IPS-NIHi11 (cell line): ENCODE measurements around the gene INHBB.

Source experiments
- DNase-seq: peaks from one replicate; pipeline ENCODE4 v3.0.0; 2012; ENCODE audit warnings: mixed read lengths, low spot score

Gene INHBB

GRCh38 chr2:120342446-120342845 lies 3.5 kb upstream of the INHBB start:
- DNase-seq = no peak

- DNase-seq = no peak
These were observed 2.9 kb upstream of the INHBB start for GRCh38 chr2:120343100-120343432.

- peak; percentile 88 for DNase-seq
These were observed 2.4 kb upstream of the INHBB start for GRCh38 chr2:120343433-120344105.

DNA sequence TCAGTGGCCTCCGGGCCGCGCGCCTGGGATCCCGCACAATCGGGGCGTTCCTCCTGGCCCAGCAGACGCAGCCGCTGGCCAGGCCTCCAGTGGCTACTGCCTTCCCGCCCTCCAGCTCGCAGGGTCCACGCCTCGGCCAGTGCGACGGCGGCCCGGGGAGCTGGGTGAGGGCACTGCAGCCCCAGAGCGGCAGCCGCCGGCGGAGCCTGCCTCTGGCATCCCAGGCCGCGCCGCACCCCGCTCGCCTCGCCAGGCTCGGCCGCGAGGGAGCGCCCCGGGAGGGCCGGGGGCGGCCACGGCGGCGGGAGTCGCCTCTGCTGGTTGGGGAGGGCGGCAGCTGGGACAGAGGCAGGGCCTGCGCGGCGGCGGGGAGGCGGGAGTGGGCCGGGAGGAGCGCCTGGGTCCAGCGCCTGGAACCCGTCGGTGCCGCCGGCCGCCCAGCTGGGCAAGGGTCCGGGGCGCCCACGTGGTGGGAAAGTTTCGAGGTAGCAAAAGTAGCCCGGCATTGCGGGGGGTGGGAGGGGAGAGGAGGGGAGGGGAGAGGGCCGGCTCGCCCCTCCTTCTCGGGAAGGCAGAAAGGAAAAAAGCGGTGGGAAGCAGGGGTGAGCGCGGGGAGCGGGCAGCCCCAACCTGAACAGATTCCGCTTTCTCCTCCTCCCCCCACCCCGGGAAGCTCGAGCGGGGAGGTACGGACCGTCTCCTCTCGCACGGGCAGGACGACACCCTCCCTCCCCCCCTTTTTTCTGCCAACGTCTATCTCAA lies 1.5 kb upstream of the INHBB start:
- DNase-seq = peak; percentile 57

GRCh38 chr2:120344976-120345581 lies 857 bp upstream of the INHBB start:
- no peak for DNase-seq

DNA sequence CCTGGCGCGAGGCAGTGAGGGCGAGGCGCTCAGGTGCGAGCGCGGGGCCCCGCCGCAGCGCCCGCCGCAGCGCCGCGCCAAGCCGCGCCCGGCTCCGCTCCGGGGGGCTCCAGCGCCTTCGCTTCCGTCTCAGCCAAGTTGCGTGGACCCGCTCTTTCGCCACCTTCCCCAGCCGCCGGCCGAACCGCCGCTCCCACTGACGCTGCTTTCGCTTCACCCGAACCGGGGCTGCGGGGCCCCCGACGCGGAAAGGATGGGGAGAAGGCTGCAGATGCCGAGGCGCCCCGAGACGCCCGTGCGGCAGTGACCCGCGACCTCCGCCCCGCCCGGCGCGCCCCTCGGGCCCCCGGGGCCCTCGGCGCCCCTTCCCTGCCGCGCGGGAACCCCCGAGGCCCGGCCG lies 328 bp upstream of the INHBB start:
- no peak for DNase-seq

DNA sequence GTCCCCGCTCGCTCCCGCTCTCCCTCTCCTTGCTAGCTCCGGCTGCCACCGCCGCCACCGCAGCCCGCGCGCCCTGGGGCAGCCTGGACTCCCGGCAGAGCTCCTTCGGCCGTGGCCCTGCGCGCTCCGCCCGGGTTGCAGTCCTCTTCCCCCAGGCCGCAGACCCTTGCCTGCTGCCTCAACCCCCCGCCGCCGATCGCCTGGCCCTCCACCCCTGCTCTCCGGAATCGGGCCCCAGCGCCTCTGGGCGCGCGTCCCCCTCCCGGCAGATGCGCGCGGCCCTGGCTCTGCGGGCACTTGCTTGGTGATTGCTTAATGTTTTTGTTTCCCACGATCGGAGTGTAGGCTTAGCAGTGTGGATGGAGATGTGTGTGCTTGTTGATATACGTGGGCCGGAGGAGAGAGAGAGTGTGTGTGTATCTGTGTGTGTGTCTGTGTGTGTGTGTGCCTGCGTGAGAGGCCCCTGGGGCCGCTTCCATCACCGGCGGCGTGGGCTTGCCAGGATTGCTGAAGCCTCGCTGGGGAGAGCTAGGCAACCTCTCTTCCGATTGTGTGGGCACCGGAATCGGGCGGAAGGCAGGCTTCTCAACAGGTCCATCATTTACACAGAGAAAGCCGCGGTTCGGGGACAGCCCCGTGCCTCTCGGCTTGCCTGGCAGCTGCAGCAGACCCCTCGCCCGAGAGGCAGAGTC lies 877 bp downstream of the INHBB start:
- no peak for DNase-seq

DNA sequence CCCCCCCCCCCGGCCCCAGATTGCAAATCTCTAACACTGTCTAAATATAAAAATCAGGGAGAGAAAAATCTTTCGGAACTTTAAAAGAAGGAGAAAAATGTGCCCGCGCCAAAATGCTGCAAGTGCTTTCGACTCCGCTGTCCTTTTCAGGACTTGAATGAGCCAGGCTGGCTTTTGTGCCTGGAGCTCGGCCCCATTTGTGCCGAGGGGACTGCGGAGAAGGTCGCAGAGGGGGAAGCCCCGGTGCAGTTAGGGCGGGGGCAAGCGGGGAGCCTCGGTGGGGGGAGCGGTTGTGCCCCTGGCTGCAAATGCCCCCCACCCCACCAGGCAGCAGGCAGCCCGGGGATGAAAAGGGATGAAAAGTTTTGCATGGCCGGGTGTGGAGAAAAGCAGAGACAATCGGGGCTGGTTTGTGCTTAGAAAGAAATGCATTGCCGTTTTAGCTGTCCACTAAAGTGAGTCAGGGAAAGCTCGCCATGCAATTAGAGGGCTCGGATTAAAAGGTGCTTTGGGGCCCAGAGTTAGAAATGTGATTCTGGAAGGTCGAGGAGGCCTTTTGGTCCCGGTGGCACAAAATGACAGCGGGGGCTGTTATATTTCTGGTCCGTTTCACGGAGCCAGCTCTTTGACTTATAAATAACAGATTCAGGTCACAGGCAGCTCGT lies 1.6 kb downstream of the INHBB start:
- no peak for DNase-seq

DNA sequence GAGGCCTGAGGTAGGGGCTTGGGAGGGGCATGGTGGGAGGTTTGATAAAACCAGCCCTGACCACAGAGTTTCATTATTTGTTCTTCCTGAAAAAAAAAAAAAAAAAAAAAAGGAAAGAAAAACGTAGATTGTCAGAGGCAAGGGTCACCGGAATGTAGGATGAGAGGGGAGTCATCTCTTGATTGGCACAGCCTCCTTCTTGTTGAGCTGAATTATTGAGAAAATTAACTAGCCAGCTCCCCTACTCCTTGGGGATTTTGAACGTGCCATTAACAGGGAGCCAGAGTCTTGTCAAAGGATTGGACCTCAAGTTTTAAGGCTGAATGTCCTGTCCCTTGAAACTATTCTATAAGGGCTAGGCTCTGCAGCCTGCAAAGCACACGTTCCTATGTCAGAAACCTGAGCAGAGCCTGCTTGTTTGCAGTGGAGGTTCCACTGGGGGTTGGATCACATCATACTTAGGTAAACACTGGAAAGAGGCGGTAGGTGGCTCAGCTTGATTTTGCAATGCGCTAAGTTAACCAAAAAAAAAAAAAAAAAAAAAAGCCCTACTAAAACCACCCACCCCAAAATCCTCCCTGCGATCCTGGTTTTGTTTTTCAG lies 2.3 kb downstream of the INHBB start:
- DNase-seq = no peak

- no peak for DNase-seq
These were observed 3.0 kb downstream of the INHBB start for GRCh38 chr2:120348737-120349439.

DNA sequence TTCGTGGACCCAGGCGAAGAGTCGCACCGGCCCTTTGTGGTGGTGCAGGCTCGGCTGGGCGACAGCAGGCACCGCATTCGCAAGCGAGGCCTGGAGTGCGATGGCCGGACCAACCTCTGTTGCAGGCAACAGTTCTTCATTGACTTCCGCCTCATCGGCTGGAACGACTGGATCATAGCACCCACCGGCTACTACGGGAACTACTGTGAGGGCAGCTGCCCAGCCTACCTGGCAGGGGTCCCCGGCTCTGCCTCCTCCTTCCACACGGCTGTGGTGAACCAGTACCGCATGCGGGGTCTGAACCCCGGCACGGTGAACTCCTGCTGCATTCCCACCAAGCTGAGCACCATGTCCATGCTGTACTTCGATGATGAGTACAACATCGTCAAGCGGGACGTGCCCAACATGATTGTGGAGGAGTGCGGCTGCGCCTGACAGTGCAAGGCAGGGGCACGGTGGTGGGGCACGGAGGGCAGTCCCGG lies 3.5 kb downstream of the INHBB start:
- peak; percentile 61 for DNase-seq

- no peak for DNase-seq
These were observed 4.1 kb downstream of the INHBB start for GRCh38 chr2:120350080-120350479.

- DNase-seq = no peak
These were observed 4.9 kb downstream of the INHBB start for GRCh38 chr2:120350801-120351320.

- no peak for DNase-seq
These were observed 7.0 kb downstream of the INHBB start for GRCh38 chr2:120352696-120353590.

- DNase-seq = no peak
These were observed 7.6 kb downstream of the INHBB start for GRCh38 chr2:120353591-120353898.

GRCh38 chr2:120353931-120354330 lies 8.0 kb downstream of the INHBB start:
- DNase-seq = no peak

DNA sequence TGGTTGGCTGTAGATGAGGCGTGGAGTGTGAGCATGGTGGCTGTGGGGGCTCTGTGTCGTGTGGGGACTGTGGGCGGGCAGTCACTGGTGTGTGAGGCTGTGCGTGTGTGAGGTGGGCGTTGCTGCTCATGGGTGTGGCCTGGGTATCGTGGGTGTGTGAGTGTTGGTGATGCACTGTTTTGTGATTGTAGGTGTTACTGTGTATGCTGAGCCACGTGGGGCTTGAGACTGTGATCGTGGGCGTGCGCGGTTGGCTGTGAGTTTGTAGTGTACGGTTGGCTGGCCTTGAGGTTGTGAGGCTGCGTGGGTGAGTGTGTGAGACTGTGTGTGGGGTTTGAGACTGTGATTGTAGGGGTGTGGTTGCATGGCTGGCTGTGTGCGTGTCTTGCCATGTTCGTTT lies 8.5 kb downstream of the INHBB start:
- DNase-seq = no peak

DNA sequence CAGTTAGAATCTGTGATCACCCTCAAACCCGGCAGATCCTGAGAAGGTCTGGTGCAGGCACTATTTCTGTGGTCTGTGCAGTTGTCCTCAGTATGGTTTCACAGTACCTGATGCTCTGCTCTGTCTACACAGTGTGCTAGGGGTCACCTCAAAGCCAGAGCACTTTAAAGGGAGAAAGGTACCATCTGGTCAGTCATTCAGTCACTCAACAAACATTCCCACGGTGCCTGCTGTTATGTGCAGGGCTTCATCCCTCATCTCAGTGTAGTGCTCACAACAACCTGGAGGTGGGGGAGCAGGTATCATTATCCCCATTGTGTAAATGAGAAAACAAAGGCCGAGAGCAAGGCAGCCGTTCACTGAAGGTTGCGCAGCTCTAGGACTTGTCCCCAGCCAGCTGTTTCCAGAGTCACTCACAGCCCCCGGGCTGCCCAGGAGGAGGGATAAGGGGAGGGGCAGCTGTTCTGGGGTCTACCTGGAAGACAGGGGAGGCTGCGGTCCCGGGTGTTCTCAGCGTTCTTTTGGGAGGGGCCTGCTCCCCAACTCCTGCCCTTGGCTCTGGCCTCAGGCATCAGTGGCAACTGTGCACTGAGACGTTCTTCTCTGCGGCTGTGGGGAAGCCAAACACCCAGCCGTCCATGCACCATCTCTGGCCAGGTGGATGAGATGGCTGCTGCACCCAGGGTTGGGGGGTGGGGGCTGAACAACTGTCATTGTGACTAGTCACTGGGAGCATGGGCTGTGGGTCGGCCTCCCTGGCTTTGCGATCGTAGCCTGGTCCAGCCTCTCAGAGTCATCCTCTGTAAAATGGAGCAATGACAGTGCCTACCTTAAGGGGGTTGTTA lies 9.2 kb downstream of the INHBB start:
- no peak for DNase-seq

DNA sequence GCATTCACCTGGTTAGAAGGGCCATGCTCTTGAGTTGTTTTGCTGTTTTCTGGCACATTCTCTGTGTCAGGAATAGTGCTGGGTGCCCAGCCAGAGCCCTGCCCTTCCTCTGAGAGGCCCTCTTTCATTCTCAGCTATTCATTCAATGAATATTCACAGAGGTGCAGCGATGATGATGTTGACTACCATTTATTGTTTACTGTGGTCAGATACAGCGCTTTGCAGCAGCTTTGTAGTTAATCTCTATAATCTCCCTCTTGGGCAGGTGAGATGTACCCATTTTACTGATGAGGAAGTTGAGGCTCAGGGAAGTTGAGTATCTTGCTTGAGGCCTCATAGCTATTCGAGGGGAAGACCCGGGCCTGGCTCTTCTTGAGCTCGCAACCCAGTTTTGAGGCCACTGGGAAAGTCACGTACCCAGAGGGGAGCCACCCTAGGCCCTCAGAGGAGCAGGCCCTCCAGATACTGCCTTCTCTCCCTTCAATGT lies 9.9 kb downstream of the INHBB start:
- no peak for DNase-seq
